ENCODE data around the gene BCL7A. TPM values are rescaled to one million over a fixed set of nuclear protein-coding genes. Genes with fewer than 3 reads are reported as not detected.

The BCL7A gene
- total and polyA plus RNA-seq, 9 of the 15 experiments (the other 6 are each of a cell fraction or from before 2014, with no cell fraction given), result 0.25 to 21.9 (median 14.9) TPM

DNA sequence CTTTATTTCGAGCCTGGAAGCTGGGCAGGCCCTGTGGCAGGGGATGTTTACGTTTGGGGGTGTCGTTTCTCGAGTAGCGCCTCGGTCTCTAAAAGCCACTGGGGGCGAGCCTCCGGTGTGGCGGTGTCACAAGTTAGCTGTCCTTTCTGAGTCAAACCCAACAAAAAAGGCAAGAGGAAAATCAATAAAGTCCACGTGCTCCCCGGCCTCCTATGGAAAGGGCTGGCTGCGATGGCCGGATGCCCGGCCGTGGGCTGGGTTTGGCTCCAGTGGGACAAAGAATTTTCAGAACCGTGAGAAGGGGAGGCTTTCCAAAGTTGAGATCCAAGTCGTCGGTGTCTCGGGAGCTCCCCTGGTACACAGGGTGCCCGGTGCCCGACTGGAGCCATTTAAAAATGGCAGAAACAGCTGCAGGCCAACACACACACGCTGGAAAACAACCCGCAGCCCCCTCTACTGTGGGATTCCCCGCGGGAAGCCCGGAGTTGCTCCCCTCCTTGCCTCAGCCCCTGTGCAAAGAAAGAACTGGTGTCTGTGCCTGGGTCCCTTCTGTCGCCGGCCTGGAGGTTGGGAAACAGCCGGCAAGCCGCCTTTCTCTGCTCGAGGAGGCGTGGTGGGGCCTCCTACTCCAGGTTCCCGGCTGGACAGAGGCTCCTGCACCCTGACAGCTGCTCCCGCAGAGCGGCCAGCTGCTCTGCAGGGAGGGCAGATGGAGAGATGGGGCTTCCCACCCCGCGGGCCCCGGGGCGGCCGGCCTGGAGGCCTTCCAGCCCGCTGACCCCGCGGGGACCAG, 1.9 kb downstream of the BCL7A start (continued):
- TF ChIP-seq, protein P1, sequence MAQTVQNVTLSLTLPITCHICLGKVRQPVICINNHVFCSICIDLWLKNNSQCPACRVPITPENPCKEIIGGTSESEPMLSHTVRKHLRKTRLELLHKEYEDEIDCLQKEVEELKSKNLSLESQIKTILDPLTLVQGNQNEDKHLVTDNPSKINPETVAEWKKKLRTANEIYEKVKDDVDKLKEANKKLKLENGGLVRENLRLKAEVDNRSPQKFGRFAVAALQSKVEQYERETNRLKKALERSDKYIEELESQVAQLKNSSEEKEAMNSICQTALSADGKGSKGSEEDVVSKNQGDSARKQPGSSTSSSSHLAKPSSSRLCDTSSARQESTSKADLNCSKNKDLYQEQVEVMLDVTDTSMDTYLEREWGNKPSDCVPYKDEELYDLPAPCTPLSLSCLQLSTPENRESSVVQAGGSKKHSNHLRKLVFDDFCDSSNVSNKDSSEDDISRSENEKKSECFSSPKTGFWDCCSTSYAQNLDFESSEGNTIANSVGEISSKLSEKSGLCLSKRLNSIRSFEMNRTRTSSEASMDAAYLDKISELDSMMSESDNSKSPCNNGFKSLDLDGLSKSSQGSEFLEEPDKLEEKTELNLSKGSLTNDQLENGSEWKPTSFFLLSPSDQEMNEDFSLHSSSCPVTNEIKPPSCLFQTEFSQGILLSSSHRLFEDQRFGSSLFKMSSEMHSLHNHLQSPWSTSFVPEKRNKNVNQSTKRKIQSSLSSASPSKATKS (CRISPR knock-in tag; IDR thresholded peaks at IDR 0.05), result no peak
- TF ChIP-seq NCOA1 (IDR thresholded peaks at IDR 0.05; ENCODE audit: low read depth) (no peak), RBM14 (IDR thresholded peaks at IDR 0.05; ENCODE audit: borderline replicate concordance, insufficient read depth, low read depth, low read length) (no peak), NFE2 (IDR thresholded peaks at IDR 0.05; ENCODE audit: low read depth) (no peak), ZNF583 (CRISPR knock-in tag; IDR thresholded peaks at IDR 0.05) (no peak), SMARCE1 (IDR thresholded peaks at IDR 0.05) (no peak), NFRKB (IDR thresholded peaks at IDR 0.05; ENCODE audit: low read depth) (no peak), STAT5A (IDR thresholded peaks at IDR 0.05; ENCODE audit: borderline replicate concordance, low read length) (no peak), CBFA2T2 (conservative IDR thresholded peaks at IDR 0.05) (no peak), CBX8 (IDR thresholded peaks at IDR 0.05; ENCODE audit: borderline replicate concordance, extremely low read depth, low read depth, low read length, poor library complexity, severe bottlenecking) (no peak)
- TF ChIP-seq, protein P2, sequence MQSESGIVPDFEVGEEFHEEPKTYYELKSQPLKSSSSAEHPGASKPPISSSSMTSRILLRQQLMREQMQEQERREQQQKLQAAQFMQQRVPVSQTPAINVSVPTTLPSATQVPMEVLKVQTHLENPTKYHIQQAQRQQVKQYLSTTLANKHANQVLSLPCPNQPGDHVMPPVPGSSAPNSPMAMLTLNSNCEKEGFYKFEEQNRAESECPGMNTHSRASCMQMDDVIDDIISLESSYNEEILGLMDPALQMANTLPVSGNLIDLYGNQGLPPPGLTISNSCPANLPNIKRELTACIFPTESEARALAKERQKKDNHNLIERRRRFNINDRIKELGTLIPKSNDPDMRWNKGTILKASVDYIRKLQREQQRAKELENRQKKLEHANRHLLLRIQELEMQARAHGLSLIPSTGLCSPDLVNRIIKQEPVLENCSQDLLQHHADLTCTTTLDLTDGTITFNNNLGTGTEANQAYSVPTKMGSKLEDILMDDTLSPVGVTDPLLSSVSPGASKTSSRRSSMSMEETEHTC (IDR thresholded peaks at IDR 0.05), result no peak
- TF ChIP-seq, protein P3, sequence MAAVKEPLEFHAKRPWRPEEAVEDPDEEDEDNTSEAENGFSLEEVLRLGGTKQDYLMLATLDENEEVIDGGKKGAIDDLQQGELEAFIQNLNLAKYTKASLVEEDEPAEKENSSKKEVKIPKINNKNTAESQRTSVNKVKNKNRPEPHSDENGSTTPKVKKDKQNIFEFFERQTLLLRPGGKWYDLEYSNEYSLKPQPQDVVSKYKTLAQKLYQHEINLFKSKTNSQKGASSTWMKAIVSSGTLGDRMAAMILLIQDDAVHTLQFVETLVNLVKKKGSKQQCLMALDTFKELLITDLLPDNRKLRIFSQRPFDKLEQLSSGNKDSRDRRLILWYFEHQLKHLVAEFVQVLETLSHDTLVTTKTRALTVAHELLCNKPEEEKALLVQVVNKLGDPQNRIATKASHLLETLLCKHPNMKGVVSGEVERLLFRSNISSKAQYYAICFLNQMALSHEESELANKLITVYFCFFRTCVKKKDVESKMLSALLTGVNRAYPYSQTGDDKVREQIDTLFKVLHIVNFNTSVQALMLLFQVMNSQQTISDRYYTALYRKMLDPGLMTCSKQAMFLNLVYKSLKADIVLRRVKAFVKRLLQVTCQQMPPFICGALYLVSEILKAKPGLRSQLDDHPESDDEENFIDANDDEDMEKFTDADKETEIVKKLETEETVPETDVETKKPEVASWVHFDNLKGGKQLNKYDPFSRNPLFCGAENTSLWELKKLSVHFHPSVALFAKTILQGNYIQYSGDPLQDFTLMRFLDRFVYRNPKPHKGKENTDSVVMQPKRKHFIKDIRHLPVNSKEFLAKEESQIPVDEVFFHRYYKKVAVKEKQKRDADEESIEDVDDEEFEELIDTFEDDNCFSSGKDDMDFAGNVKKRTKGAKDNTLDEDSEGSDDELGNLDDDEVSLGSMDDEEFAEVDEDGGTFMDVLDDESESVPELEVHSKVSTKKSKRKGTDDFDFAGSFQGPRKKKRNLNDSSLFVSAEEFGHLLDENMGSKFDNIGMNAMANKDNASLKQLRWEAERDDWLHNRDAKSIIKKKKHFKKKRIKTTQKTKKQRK (IDR thresholded peaks at IDR 0.05; ENCODE audit: borderline replicate concordance, low read depth, low read length), result no peak
